H1 (cell line): ENCODE data around the gene CCSER2. TPM values are rescaled to one million over a fixed set of nuclear protein-coding genes. Genes with fewer than 3 reads are reported as not detected.

Source experiments
- CTCF ChIA-PET: fragments of 300-600 bp; sonication (Branson Sonifier 250); formaldehyde crosslinking; loops from one replicate; lab custom pipeline; 2021; ENCODE audit not compliant: partially characterized antibody; lab: Charles Lee
- POLR2A ChIA-PET: fragments of 300-600 bp; sonication (Branson Sonifier 250); formaldehyde crosslinking; loops from one replicate; lab custom pipeline; 2021; ENCODE audit warnings: inconsistent platforms; ENCODE audit not compliant: partially characterized antibody; lab: Charles Lee
- DNase-seq, 2 experiments: peaks; one replicate each; pipeline versions ENCODE4 v3.0.0 to v3.0.0-alpha.2; 2010 to 2022; ENCODE audit warnings: low spot score in 2 of 2, low read depth in 1 of 2, mixed read lengths in 1 of 2
- FAIRE-seq: peaks from 2 replicates; lab custom pipeline; 2011; peaks lifted over from hg19 to GRCh38; lab: Jason Lieb, UNC
- H2AFZ ChIP-seq: 2 replicates; pipeline ENCODE4 v1.8.1; 2012; ENCODE audit warnings: low read length, inconsistent platforms
- H2AK5ac ChIP-seq: 2 replicates; pipeline ENCODE4 v1.6.1; 2013; ENCODE audit warnings: low read depth, low read length
- H2BK120ac ChIP-seq: replicated peaks from 2 replicates; pipeline ENCODE3; 2013; ENCODE audit warnings: low read depth, low read length, inconsistent platforms
- H2BK12ac ChIP-seq: 2 replicates; pipeline ENCODE4 v1.6.1; 2013; ENCODE audit warnings: low read depth, low read length
- H2BK15ac ChIP-seq: 2 replicates; pipeline ENCODE4 v1.6.1; 2013; ENCODE audit warnings: low read length
- H2BK20ac ChIP-seq: 2 replicates; pipeline ENCODE4 v1.6.1; 2013; ENCODE audit warnings: low read length
- H2BK5ac ChIP-seq: 2 replicates; pipeline ENCODE4 v1.6.1; 2013; ENCODE audit warnings: low read depth, low read length
- H3K14ac ChIP-seq: 2 replicates; pipeline ENCODE4 v1.6.1; 2013; ENCODE audit warnings: inconsistent platforms; ENCODE audit not compliant: insufficient read length
- H3K18ac ChIP-seq: 2 replicates; pipeline ENCODE4 v1.6.1; 2013; ENCODE audit warnings: low read length; ENCODE audit errors: extremely low read depth
- H3K23ac ChIP-seq: 2 replicates; pipeline ENCODE4 v1.6.1; 2013; ENCODE audit warnings: inconsistent platforms; ENCODE audit not compliant: insufficient read length
- H3K23me2 ChIP-seq: 2 replicates; pipeline ENCODE4 v1.6.1; 2013; ENCODE audit warnings: low read depth, low read length
- H3K27ac ChIP-seq: 2 replicates; pipeline ENCODE4 v1.6.1; 2011; ENCODE audit warnings: low read depth, low read length, inconsistent platforms
- H3K27me3 ChIP-seq, 4 experiments: replicated peaks in 1 of 4; 1 replicate in 1 of 4; 2 replicates in 3 of 4; pipeline versions ENCODE4 v1.6.1 to v1.8.1; 2011 to 2013; ENCODE audit warnings: low read length in 3 of 4, mild to moderate bottlenecking in 3 of 4, inconsistent platforms in 2 of 4, mixed read lengths in 2 of 4, moderate library complexity in 1 of 4; ENCODE audit not compliant: control insufficient read depth in 3 of 4, insufficient read depth in 3 of 4; ENCODE audit errors: extremely low read depth in 1 of 4
- H3K36me3 ChIP-seq, 4 experiments: 2 replicates each; pipeline versions ENCODE4 v1.6.1 to v1.8.1; 2011 to 2013; ENCODE audit warnings: mild to moderate bottlenecking in 4 of 4, low read length in 3 of 4, moderate library complexity in 2 of 4, control low read depth in 1 of 4, inconsistent platforms in 1 of 4; ENCODE audit not compliant: insufficient read depth in 4 of 4, control insufficient read depth in 2 of 4
- H3K4ac ChIP-seq: replicated peaks from 2 replicates; pipeline ENCODE3; 2013; ENCODE audit warnings: low read length, low read depth, mixed read lengths, inconsistent platforms; ENCODE audit not compliant: insufficient read length
- H3K4me1 ChIP-seq, 4 experiments: replicated peaks in 1 of 4; 1 replicate in 1 of 4; 2 replicates in 3 of 4; pipeline versions ENCODE4 v1.6.1 to v1.8.1; 2011 to 2013; ENCODE audit warnings: low read length in 3 of 4, inconsistent platforms in 2 of 4, mixed read lengths in 1 of 4; ENCODE audit not compliant: insufficient read depth in 4 of 4, control insufficient read depth in 3 of 4
- H3K4me2 ChIP-seq, 2 experiments: 2 replicates each; pipeline versions ENCODE4 v1.6.1 to v1.8.1; 2011 to 2013; ENCODE audit warnings: low read depth in 2 of 2, low read length in 2 of 2, control low read depth in 1 of 2, inconsistent platforms in 1 of 2, mild to moderate bottlenecking in 1 of 2; ENCODE audit not compliant: insufficient read depth in 1 of 2
- H3K4me3 ChIP-seq, 4 experiments: fragments of 200-600, 300-600 bp in 1 of 4; sonication (generic), shearing (Covaris generic), sonication (Bioruptor Twin) in 1 of 4; 2 replicates each; pipeline versions ENCODE4 v1.5.1 to v1.8.1; 2011 to 2016; ENCODE audit warnings: low read length in 4 of 4, low read depth in 3 of 4, control low read depth in 2 of 4, inconsistent platforms in 2 of 4, mild to moderate bottlenecking in 2 of 4, mixed read lengths in 1 of 4, moderate library complexity in 1 of 4; ENCODE audit not compliant: insufficient read depth in 2 of 4; ENCODE audit errors: extremely low read depth in 1 of 4
- H3K56ac ChIP-seq: replicated peaks from 2 replicates; pipeline ENCODE3; 2013; ENCODE audit warnings: low read depth, mild to moderate bottlenecking, mixed read lengths, low read length, inconsistent platforms; ENCODE audit not compliant: insufficient read length
- H3K79me1 ChIP-seq: 2 replicates; pipeline ENCODE4 v1.6.1; 2013; ENCODE audit warnings: low read depth, low read length, control low read depth
- H3K79me2 ChIP-seq, 2 experiments: 2 replicates each; pipeline versions ENCODE4 v1.6.1 to v1.8.1; 2012 to 2013; ENCODE audit warnings: low read length in 2 of 2, mild to moderate bottlenecking in 2 of 2, inconsistent platforms in 1 of 2; ENCODE audit not compliant: insufficient read depth in 2 of 2, control insufficient read depth in 1 of 2
- H3K9ac ChIP-seq, 4 experiments: replicated peaks in 1 of 4; 1 replicate in 1 of 4; 2 replicates in 3 of 4; pipeline versions ENCODE4 v1.6.1 to v1.8.1; 2011 to 2013; ENCODE audit warnings: low read depth in 3 of 4, low read length in 3 of 4, control low read depth in 2 of 4, mild to moderate bottlenecking in 2 of 4, moderate library complexity in 2 of 4, inconsistent platforms in 1 of 4; ENCODE audit errors: extremely low read depth in 1 of 4
- H3K9me3 ChIP-seq, 2 experiments: 2 replicates each; pipeline versions ENCODE4 v1.6.1 to v1.8.1; 2012 to 2013; ENCODE audit warnings: mild to moderate bottlenecking in 2 of 2, moderate library complexity in 2 of 2, control low read depth in 1 of 2, inconsistent platforms in 1 of 2, low read depth in 1 of 2, low read length in 1 of 2, mixed read lengths in 1 of 2; ENCODE audit not compliant: insufficient read depth in 2 of 2
- H4K20me1 ChIP-seq, 2 experiments: replicated peaks in 1 of 2; 2 replicates each; pipeline versions ENCODE3 to v1.8.1; 2011 to 2013; ENCODE audit warnings: inconsistent platforms in 2 of 2, low read length in 2 of 2, mild to moderate bottlenecking in 1 of 2; ENCODE audit not compliant: insufficient read depth in 2 of 2, control insufficient read depth in 1 of 2
- H4K5ac ChIP-seq: 2 replicates; pipeline ENCODE4 v1.6.1; 2013; ENCODE audit warnings: low read length, low read depth, mixed read lengths, inconsistent platforms; ENCODE audit not compliant: insufficient read length
- H4K8ac ChIP-seq: 2 replicates; pipeline ENCODE4 v1.8.0; 2013; ENCODE audit warnings: mild to moderate bottlenecking, moderate library complexity, low read length, inconsistent platforms; ENCODE audit not compliant: insufficient read depth; ENCODE audit errors: extremely low read depth
- H4K91ac ChIP-seq: replicated peaks from 2 replicates; pipeline ENCODE3; 2013; ENCODE audit warnings: low read length, mixed read lengths, inconsistent platforms; ENCODE audit not compliant: insufficient read length
- RNF2 ChIP-seq: fragments of 200-900, 300-1000 bp; sonication (generic); IDR thresholded peaks from 2 replicates; pipeline ENCODE4 v1.7.1; 2016; ENCODE audit warnings: borderline replicate concordance, low read depth, mild to moderate bottlenecking, antibody characterized with exemption, low read length; ENCODE audit not compliant: poor library complexity, severe bottlenecking; ENCODE audit errors: missing control alignments
- polyA plus RNA-seq, 7 experiments: library from polyadenylated mRNA; depleted of rRNA in 3 of 7; stranded (reverse) in 5 of 7; unstranded in 2 of 7; fragments of >200 nt in 5 of 7; fragments of 200-250 nt in 2 of 7; gene quantifications; 1 replicate in 5 of 7; 2 replicates in 1 of 7; 4 replicates in 1 of 7; pipeline versions ENCODE4 v1.2.1 to v1.2.3, GENCODE V29; 2011 to 2013; ENCODE audit warnings: missing spikeins in 2 of 7, mixed read lengths in 2 of 7
- total RNA-seq: library from RNA; stranded (reverse); fragmentation: NEBNext Ultra II Directional; extraction: Animal tissue kit (Norgen Biotek cat#: 25700); gene quantifications from 2 replicates; pipeline ENCODE4 v1.2.1, GENCODE V29; 2021

CCSER2 gene
- total and polyA plus RNA-seq, 2 of the 8 experiments (the other 6 are each of a cell fraction or from before 2014, with no cell fraction given) = 6.9 to 30.5 TPM

GRCh38 chr10:84494849-84495180 is 166.4 kb downstream of the CCSER2 start:
- Histone ChIP-seq H2AFZ (no peak overlapping the region), H2AK5ac (no peak overlapping the region), H3K14ac (no peak overlapping the region), H3K4me1 (peaks cover 0 to 4% (median 0%) of the 10 kb centered on the region in 4 experiments; a peak in 1 of 7 replicates), H2BK5ac (no peak overlapping the region), H4K8ac (no peak overlapping the region), H3K23me2 (no peaks in the 10 kb centered on the region), H3K4me3 (no peak overlapping the region), H3K36me3 (peaks cover 0 to 7% (median 0%) of the 10 kb centered on the region in 4 experiments; a peak in 2 of 8 replicates), H3K27ac (no peak overlapping the region), H2BK20ac (no peak overlapping the region), H3K18ac (no peak overlapping the region), H3K9ac (no peak overlapping the region), H2BK15ac (no peak overlapping the region), H3K4me2 (no peak overlapping the region), H3K23ac (no peak overlapping the region), H2BK120ac (no peak overlapping the region), H3K27me3 (no peaks in the 10 kb centered on the region), H3K4ac (no peak overlapping the region), H3K56ac (no peak overlapping the region), H2BK12ac (no peak overlapping the region), H3K9me3 (peaks cover 7 to 12% of the 10 kb centered on the region in 2 experiments; a peak in 3 of 4 replicates), H4K5ac (no peak overlapping the region), H4K20me1 (no peaks in the 10 kb centered on the region), H3K79me1 (no peaks in the 10 kb centered on the region), H3K79me2 (no peaks in the 10 kb centered on the region), H4K91ac (no peak overlapping the region)
- ChIA-PET POLR2A (no interaction called here), CTCF (interaction anchor here (1.6 kb wide), 2 partner anchors 43 to 65 kb away, joined by 3 to 5 read pairs; no protein-coding TSS in a partner anchor)
- FAIRE-seq (no peak), DNase-seq (no peak)
- no peak for TF ChIP-seq RNF2
